KOPT-K1 (cell line): ENCODE measurements around the gene ZNF407.

ENCODE experiments used
- H3K27ac ChIP-seq: fragments of 200-600 bp; sonication (generic); 2 replicates; pipeline ENCODE4 v1.5.1; 2016; ENCODE audit warnings: antibody characterized with exemption, mild to moderate bottlenecking, low read depth, low read length; ENCODE audit not compliant: poor library complexity, severe bottlenecking
- H3K36me3 ChIP-seq: fragments of 200-600 bp; sonication (generic); 2 replicates; pipeline ENCODE4 v1.5.1; 2017; ENCODE audit warnings: antibody characterized with exemption, mild to moderate bottlenecking, low read length, moderate library complexity; ENCODE audit not compliant: insufficient read depth
- H3K9me3 ChIP-seq: fragments of 200-600 bp; sonication (generic); 2 replicates; pipeline ENCODE4 v1.5.1; 2017; ENCODE audit warnings: antibody characterized with exemption, low read length, mild to moderate bottlenecking; ENCODE audit not compliant: insufficient read depth, poor library complexity, severe bottlenecking

Gene ZNF407

GRCh38 chr18:74876630-74877243 lies 279.1 kb downstream of the ZNF407 start:
- Histone ChIP-seq H3K36me3 (peaks cover 9% of the 10 kb centered on the region), H3K27ac (no peak overlapping the region), H3K9me3 (no peaks in the 10 kb centered on the region)

- Histone ChIP-seq H3K9me3 (no peaks in the 10 kb centered on the region), H3K36me3 (peaks cover 20% of the 10 kb centered on the region), H3K27ac (no peak overlapping the region)
These were observed 280.6 kb downstream of the ZNF407 start for GRCh38 chr18:74878267-74878666.

- peaks cover 20% of the 10 kb centered on the region for H3K36me3 ChIP-seq
- no peaks in the 10 kb centered on the region for H3K9me3 ChIP-seq
- H3K27ac ChIP-seq, result no peak overlapping the region
These were observed 283.1 kb downstream of the ZNF407 start for GRCh38 chr18:74880706-74881278.

GRCh38 chr18:74892066-74892627 lies 294.5 kb downstream of the ZNF407 start:
- Histone ChIP-seq H3K27ac (no peak overlapping the region), H3K36me3 (0 out of 2 replicates have a peak, but pooled peaks cover 5% of the 10 kb centered on the region), H3K9me3 (no peaks in the 10 kb centered on the region)

- Histone ChIP-seq H3K27ac (no peak overlapping the region), H3K36me3 (no peaks in the 10 kb centered on the region)
These were observed 298.0 kb downstream of the ZNF407 start for GRCh38 chr18:74895686-74896085.

GRCh38 chr18:74896390-74896991 lies 298.8 kb downstream of the ZNF407 start:
- Histone ChIP-seq H3K36me3 (no peaks in the 10 kb centered on the region), H3K9me3 (no peaks in the 10 kb centered on the region), H3K27ac (no peak overlapping the region)

More at GRCh38 chr18:74895686-74896085, 298.0 kb downstream of the ZNF407 start:
- no peaks in the 10 kb centered on the region for H3K9me3 ChIP-seq

GRCh38 chr18:74897971-74898657 lies 300.4 kb downstream of the ZNF407 start:
- Histone ChIP-seq H3K27ac (no peak overlapping the region), H3K9me3 (no peaks in the 10 kb centered on the region), H3K36me3 (no peaks in the 10 kb centered on the region)

GRCh38 chr18:74898965-74899364 lies 301.3 kb downstream of the ZNF407 start:
- Histone ChIP-seq H3K9me3 (no peaks in the 10 kb centered on the region), H3K27ac (no peak overlapping the region), H3K36me3 (no peaks in the 10 kb centered on the region)

GRCh38 chr18:74899554-74899953 lies 301.9 kb downstream of the ZNF407 start:
- H3K27ac ChIP-seq, result no peak overlapping the region
- no peaks in the 10 kb centered on the region for H3K36me3 ChIP-seq
- H3K9me3 ChIP-seq, result no peaks in the 10 kb centered on the region

GRCh38 chr18:74901362-74902146 lies 303.9 kb downstream of the ZNF407 start:
- Histone ChIP-seq H3K9me3 (no peaks in the 10 kb centered on the region), H3K27ac (no peak overlapping the region), H3K36me3 (no peaks in the 10 kb centered on the region)

GRCh38 chr18:74902147-74902455 lies 304.4 kb downstream of the ZNF407 start:
- H3K36me3 ChIP-seq, result no peaks in the 10 kb centered on the region

GRCh38 chr18:74905247-74905646 lies 307.6 kb downstream of the ZNF407 start:
- H3K27ac ChIP-seq, result no peak overlapping the region
- H3K9me3 ChIP-seq, result no peaks in the 10 kb centered on the region
- H3K36me3 ChIP-seq, result no peaks in the 10 kb centered on the region

More at GRCh38 chr18:74902147-74902455, 304.4 kb downstream of the ZNF407 start:
- no peaks in the 10 kb centered on the region for H3K9me3 ChIP-seq
- H3K27ac ChIP-seq, result no peak overlapping the region

- H3K36me3 ChIP-seq, result no peaks in the 10 kb centered on the region
- H3K9me3 ChIP-seq, result no peaks in the 10 kb centered on the region
- H3K27ac ChIP-seq, result no peak overlapping the region
These were observed 308.5 kb downstream of the ZNF407 start for GRCh38 chr18:74906184-74906583.

GRCh38 chr18:74914052-74914591 lies 316.5 kb downstream of the ZNF407 start:
- H3K9me3 ChIP-seq, result no peaks in the 10 kb centered on the region
- H3K27ac ChIP-seq, result no peak overlapping the region
- no peaks in the 10 kb centered on the region for H3K36me3 ChIP-seq
